ENCODE data around the gene ECT2. TPM values are rescaled to one million over a fixed set of nuclear protein-coding genes. Genes with fewer than 3 reads are reported as not detected.
"Not testable (repeated sequence)": the region's sequence is repeated elsewhere in the genome, so short reads cannot be mapped to it uniquely, and the experiment has no call there.

Gene ECT2
- total RNA-seq, 3 donors from 2014 or later (not counting 1 experiment from before 2014, with no cell fraction given) = 2.9 to 7.0 (median 4.8) TPM

GRCh38 chr3:172816968-172817367, 66.4 kb downstream of the ECT2 start:
- no peak for ATAC-seq
- no peaks in the 10 kb centered on the region for H3K4me1 ChIP-seq (ENCODE audit: control insufficient read depth, insufficient read depth, low read length)
- no peaks in the 10 kb centered on the region for H3K27me3 ChIP-seq (ENCODE audit: control insufficient read depth, insufficient read depth, low read length)
- no peaks in the 10 kb centered on the region for H3K36me3 ChIP-seq (ENCODE audit: control insufficient read depth, insufficient read depth, low read length)
- Mint-ChIP-seq H3K27me3 (ENCODE audit: low read depth in 2 of 2) (no peaks in the 10 kb centered on the region), H3K4me1 (no peaks in the 10 kb centered on the region), H3K4me3 (no peak overlapping the region), H3K36me3 (no peaks in the 10 kb centered on the region), H3K27ac (no peak overlapping the region), H3K9me3 (no peaks in the 10 kb centered on the region)
- DNase-seq = no peak
- WGBS (ENCODE audit: insufficient coverage) = no CpG with 5 or more reads among the region's 2 CpGs
- H3K9me3 ChIP-seq (ENCODE audit: control insufficient read depth, insufficient read depth, low read length) = no peaks in the 10 kb centered on the region
- TF ChIP-seq CTCF (IDR thresholded peaks at IDR 0.05) = no peak
- H3K27ac ChIP-seq (ENCODE audit: low read length) = no peak overlapping the region
- no peak overlapping the region for H3K4me3 ChIP-seq (ENCODE audit: low read length)
- intact Hi-C loops (cut with micrococcal nuclease) = no loop called here

- no peak for DNase-seq
- H3K36me3 Mint-ChIP-seq = no peaks in the 10 kb centered on the region
- H3K9me3 Mint-ChIP-seq = no peaks in the 10 kb centered on the region
- Histone ChIP-seq H3K27ac (ENCODE audit: low read length) (no peak overlapping the region), H3K9me3 (ENCODE audit: control insufficient read depth, insufficient read depth, low read length) (no peaks in the 10 kb centered on the region), H3K4me1 (ENCODE audit: control insufficient read depth, insufficient read depth, low read length) (no peaks in the 10 kb centered on the region), H3K36me3 (ENCODE audit: control insufficient read depth, insufficient read depth, low read length) (no peaks in the 10 kb centered on the region), H3K27me3 (ENCODE audit: control insufficient read depth, insufficient read depth, low read length) (no peaks in the 10 kb centered on the region), H3K4me3 (ENCODE audit: low read length) (no peak overlapping the region)
- 21% methylated on average over 1 of the region's 2 CpGs for WGBS (ENCODE audit: insufficient coverage)
- TF ChIP-seq CTCF (IDR thresholded peaks at IDR 0.05) = no peak
- intact Hi-C loops (cut with micrococcal nuclease) = no loop called here
- H3K27me3 Mint-ChIP-seq (ENCODE audit: low read depth in 2 of 2) = no peaks in the 10 kb centered on the region
- H3K4me1 Mint-ChIP-seq = no peaks in the 10 kb centered on the region
- H3K4me3 Mint-ChIP-seq = no peak overlapping the region
- no peak for ATAC-seq
- no peak overlapping the region for H3K27ac Mint-ChIP-seq
These were observed 70.0 kb downstream of the ECT2 start for GRCh38 chr3:172820492-172820891.

GRCh38 chr3:172824229-172824628, 73.7 kb downstream of the ECT2 start:
- no peaks in the 10 kb centered on the region for H3K4me1 ChIP-seq (ENCODE audit: control insufficient read depth, insufficient read depth, low read length)
- Mint-ChIP-seq H3K9me3 (peaks cover 0 to 3% of the 10 kb centered on the region in 2 donors), H3K4me3 (no peak overlapping the region), H3K4me1 (no peaks in the 10 kb centered on the region), H3K27ac (no peak overlapping the region), H3K27me3 (ENCODE audit: low read depth in 2 of 2) (no peaks in the 10 kb centered on the region), H3K36me3 (no peaks in the 10 kb centered on the region)
- intact Hi-C loops (cut with micrococcal nuclease) = no loop called here
- H3K27ac ChIP-seq (ENCODE audit: low read length) = no peak overlapping the region
- H3K36me3 ChIP-seq (ENCODE audit: control insufficient read depth, insufficient read depth, low read length) = no peaks in the 10 kb centered on the region
- H3K9me3 ChIP-seq (ENCODE audit: control insufficient read depth, insufficient read depth, low read length) = no peaks in the 10 kb centered on the region
- ATAC-seq (no peak), DNase-seq (no peak)
- H3K4me3 ChIP-seq (ENCODE audit: low read length) = no peak overlapping the region
- no peak for TF ChIP-seq CTCF (IDR thresholded peaks at IDR 0.05)
- no peaks in the 10 kb centered on the region for H3K27me3 ChIP-seq (ENCODE audit: control insufficient read depth, insufficient read depth, low read length)
- WGBS (ENCODE audit: insufficient coverage) = 100% methylated on average over 1 of the region's 2 CpGs

GRCh38 chr3:172827231-172827630, 76.7 kb downstream of the ECT2 start:
- H3K36me3 Mint-ChIP-seq; H3K27me3 Mint-ChIP-seq (ENCODE audit: low read depth in 2 of 2); H3K4me3 ChIP-seq (ENCODE audit: low read length); H3K36me3 ChIP-seq (ENCODE audit: control insufficient read depth, insufficient read depth, low read length); DNase-seq; intact Hi-C loops (cut with micrococcal nuclease); H3K9me3 Mint-ChIP-seq; H3K27me3 ChIP-seq (ENCODE audit: control insufficient read depth, insufficient read depth, low read length); H3K4me3 Mint-ChIP-seq; H3K4me1 Mint-ChIP-seq; H3K9me3 ChIP-seq (ENCODE audit: control insufficient read depth, insufficient read depth, low read length); ATAC-seq; H3K27ac ChIP-seq (ENCODE audit: low read length); H3K27ac Mint-ChIP-seq; H3K4me1 ChIP-seq (ENCODE audit: control insufficient read depth, insufficient read depth, low read length): not testable (repeated sequence)
- 98% methylated on average over 1 of the region's 2 CpGs for WGBS (ENCODE audit: insufficient coverage)
